ENCODE measurements around the gene STK4.
A peak's percentile ranks its signal among the peaks of the same experiment; 100 is the strongest.

Gene STK4

GRCh38 chr20:44954211-44954610, 12.1 kb upstream of the STK4 start:
- DNase-seq (ENCODE audit: low read depth in 3 of 3) = no peak

DNA sequence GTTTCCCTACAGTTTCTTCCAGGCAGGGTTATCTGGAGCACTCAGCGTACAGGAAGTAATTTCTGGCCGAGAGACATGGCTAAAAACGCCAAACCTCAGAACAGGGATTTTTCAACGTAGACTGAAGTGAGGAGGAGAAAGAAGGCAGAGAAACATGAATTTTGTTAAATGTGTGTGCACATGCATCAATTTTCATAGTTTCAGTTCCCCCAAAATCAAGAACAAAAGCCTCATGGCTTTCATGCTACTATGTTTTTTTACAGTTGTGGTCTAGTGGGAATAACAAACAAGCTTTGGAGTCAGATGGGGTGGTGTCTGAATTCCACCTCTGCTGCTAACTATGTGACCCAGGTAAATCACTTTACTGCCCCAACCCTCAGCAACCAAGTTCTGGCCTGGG, 11.0 kb upstream of the STK4 start:
- no peak for DNase-seq (ENCODE audit: low read depth in 3 of 3)

DNA sequence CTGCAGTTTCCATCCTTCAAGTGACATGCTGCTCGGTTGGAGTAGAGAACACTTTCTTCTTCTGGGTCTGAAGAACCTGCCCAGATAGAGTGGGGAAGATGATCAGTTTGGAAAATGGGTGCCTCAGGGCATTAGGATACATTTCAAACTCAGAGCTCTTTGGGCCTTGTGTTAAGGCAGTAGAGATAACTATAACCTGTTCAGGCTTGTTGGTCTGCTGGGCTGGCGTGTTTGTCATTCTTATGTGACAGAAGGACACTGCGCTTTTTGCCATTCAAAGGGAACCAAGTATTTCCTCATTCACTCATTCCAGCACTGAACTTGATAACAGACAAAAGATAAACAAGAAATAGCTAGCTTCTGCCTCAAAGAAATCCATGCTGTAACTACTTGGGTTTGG, 9.9 kb upstream of the STK4 start:
- no peak for DNase-seq (ENCODE audit: low read depth in 3 of 3)

GRCh38 chr20:44958276-44958675, 8.0 kb upstream of the STK4 start:
- DNase-seq (ENCODE audit: low read depth in 3 of 3) = no peak

DNA sequence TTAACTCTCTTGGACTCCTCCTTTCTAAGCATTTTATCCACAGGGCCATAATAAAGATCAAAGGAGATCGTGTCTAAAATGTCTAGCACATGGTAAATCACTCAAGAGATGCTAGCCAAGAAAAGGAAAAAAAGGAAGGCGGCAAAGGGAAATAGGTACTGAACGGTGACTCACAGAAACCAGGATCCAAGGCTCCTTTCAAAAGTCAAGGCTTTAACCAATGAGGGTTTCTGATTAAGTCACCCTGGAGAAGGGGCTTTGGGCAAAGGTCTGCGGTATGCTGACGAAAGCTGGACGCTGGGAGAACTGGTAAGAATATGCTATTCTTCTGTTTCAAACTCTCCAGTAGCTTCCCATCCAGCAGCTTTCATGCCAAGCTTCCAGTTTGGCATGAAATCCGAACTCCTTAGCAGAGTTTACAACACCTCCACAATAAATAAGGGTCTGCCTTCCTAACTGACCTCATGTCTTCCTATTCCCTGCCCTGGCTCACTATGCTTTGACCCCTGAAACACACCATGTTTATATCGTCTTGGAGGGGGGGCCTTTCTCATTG, 7.2 kb upstream of the STK4 start:
- DNase-seq (ENCODE audit: low read depth in 3 of 3) = no peak

DNA sequence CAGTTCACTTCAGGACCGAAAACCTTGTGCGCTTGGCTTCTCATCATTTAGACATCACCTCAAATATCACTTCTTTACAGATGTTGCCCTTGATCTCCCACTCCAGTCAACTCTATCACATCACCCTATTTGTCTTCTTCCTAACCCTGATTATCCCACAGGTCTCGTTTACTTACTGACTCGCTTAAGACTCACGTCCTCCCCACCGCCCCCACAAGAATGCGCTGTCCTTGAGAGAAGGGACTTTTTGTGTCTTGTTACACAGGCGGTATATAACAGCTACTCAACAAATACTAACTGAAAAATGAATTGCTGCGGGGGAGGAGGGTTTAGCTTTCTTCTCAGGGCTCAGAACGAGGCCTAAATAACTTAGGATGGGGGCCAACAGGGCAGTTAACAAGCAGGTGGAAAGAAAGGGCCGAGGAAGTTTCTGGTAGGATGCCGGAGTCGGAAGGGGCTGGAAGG, 6.6 kb upstream of the STK4 start:
- DNase-seq (ENCODE audit: low read depth in 3 of 3) = peak; percentile 40 to 69 (median 67)

DNA sequence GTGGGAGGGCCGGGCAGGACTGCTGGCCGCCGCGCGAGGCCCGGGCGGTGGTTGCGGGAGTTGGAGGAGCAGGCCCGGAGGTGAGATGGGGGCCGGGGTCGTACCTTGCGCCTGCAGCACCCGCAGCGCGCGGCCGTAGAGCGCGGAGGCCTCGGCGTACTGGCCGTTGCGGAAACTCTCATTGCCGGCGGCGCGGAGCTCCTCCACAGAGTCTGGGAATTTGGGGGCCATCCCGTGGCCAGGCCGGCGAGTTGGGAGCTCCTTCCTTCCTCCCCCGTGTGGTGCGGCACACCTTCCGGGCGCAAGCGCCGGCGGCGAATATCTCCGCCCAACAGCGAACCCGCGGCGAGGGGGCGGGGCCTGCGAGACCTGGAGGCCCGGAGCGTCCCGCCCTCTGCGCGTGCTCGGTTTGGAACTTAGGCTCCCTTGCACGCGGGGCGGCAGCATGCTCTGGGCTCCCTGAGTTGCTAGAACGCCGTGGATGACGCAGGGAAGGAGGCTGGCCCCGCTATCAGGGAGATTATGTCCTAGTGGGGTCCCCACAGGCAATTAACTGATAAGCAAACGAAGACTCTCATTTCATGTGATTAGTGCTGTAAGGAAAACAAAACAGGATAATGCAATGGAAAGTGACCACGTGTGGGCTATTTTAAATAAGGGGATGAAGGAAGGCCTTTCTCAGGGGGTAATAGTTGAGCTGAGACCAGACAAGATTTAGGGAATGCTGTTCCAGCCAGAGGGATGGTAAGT, 6.0 kb upstream of the STK4 start, which contains the start of gene TOMM34:
Gene TOMM34 (minus strand): TSS at position 295 of the 750 bp plus-strand sequence. CDS start 64 bp downstream, at position 231.
- peak; percentile 91 to 97 (median 94) for DNase-seq (ENCODE audit: low read depth in 3 of 3)

GRCh38 chr20:44961011-44961869, 5.1 kb upstream of the STK4 start:
- no peak for DNase-seq (ENCODE audit: low read depth in 3 of 3)

- no peak for DNase-seq (ENCODE audit: low read depth in 3 of 3)
These were observed 4.4 kb upstream of the STK4 start for GRCh38 chr20:44961870-44962267.

GRCh38 chr20:44962483-44962882, 3.8 kb upstream of the STK4 start:
- DNase-seq (ENCODE audit: low read depth in 3 of 3) = no peak

- no peak for DNase-seq (ENCODE audit: low read depth in 3 of 3)
These were observed 2.7 kb upstream of the STK4 start for GRCh38 chr20:44963325-44964215.

- no peak for DNase-seq (ENCODE audit: low read depth in 3 of 3)
These were observed 672 bp upstream of the STK4 start for GRCh38 chr20:44965651-44966029.

- no peak for DNase-seq (ENCODE audit: low read depth in 3 of 3)
These were observed 995 bp downstream of the STK4 start for GRCh38 chr20:44967207-44967807.

DNA sequence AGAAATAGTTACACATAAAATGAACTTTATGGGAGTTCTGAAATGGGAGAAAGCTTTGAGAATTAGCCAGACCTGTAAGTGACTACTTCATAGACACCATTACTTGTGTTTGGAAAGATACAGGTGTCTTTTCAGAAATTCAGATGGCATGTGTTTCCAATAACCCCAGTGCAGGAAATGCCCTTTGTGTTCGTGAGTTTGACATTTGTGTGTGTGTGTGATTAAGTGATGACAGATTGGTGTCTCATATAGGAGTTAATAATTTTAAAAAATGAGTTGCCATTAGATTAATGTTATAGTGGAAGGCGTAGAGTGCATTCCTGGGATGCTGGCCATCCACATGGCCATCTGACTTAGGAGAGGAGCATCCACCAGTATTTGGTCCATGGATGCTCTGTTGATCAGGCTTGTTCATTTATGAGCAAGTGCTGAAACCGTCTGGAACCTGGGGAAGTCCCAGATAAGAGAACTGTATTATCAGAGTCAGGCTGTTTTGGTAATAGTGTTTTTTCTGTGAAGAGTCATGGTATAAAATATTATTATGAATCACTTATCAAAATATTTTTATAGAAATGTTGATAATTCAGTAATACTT, 3.1 kb downstream of the STK4 start:
- no peak for DNase-seq (ENCODE audit: low read depth in 3 of 3)

DNA sequence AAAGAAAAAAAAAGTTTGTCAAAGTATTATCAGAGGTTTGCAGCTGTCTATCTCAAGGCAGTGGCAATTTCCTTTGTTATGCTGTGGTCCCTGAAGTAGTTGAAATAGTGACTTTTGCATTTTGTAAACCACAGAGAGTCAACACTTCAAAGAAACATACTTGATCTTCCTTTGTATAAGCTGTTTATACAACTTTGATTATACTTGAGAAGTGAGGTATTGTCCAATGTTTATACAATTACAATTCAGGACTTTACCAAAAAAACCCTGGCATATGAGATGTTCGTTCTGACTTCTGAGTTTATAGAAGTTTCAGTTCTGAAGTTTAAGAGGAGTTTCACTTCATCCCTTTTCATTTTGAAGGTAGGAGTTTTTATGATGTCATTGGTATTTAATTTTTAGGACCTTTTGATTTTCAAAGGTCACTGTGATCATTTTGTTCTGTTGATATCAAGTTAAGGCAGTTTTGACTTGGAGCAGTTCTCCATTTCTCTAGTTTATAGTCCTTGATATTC, 4.0 kb downstream of the STK4 start:
- DNase-seq (ENCODE audit: low read depth in 3 of 3) = no peak

- DNase-seq (ENCODE audit: low read depth in 3 of 3) = no peak
These were observed 6.7 kb downstream of the STK4 start for GRCh38 chr20:44973053-44973452.

- DNase-seq (ENCODE audit: low read depth in 3 of 3) = no peak
These were observed 10.4 kb downstream of the STK4 start for GRCh38 chr20:44976698-44977097.

DNA sequence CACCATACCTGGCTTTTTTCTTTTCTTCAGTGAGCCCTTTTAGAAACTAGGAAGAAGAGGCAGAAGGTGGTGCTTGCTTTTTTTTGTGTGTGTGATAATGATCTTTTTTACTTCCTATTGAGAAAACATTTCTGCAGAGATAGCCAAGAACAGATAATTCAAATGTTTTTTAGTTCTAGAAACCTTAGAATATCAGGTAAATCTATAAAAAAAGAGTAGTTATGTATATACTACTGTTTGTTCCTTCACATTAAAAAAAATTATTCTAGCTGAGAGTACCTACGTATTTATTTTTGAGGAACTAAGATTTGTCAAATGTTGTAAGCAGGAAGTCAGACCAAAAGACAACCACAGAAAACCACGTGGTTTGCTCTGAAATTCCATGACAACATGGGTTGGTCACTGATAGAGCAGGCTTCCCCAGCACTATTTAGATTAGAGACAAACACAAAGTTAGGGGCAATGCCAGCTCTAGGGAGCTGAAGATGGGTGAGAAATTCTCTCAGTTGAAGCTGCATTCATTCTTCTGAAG, 12.8 kb downstream of the STK4 start:
- DNase-seq (ENCODE audit: low read depth in 3 of 3) = peak in 2 of 3 experiments; percentile 45 to 50

- no peak for DNase-seq (ENCODE audit: low read depth in 3 of 3)
These were observed 15.6 kb downstream of the STK4 start for GRCh38 chr20:44981736-44982406.

Data from stimulated activated CD4-positive, alpha-beta T cell treated with anti-CD3 and anti-CD28 coated beads, TNF-alpha, amount 100 ng/mL, for 4 hours (primary cell).